CD1c-positive myeloid dendritic cell (primary cell): ENCODE measurements around the gene DDX39A.

Experiments
- DNase-seq: peaks from one replicate; pipeline ENCODE4 v3.0.0-alpha.2; 2016; ENCODE audit errors: extremely low spot score

Gene DDX39A

GRCh38 chr19:14434543-14435319 lies 15.6 kb upstream of the DDX39A start:
- DNase-seq = peak; percentile 51

- no peak for DNase-seq
Observed at GRCh38 chr19:14433554-14434501, 14.7 kb upstream of the DDX39A start.

GRCh38 chr19:14432791-14433553 lies 13.8 kb upstream of the DDX39A start, which contains the start of gene PKN1:
TSS of gene PKN1 (plus strand) at chr19:14433306. CDS start at chr19:14433522, 216 bp downstream.
- DNase-seq = peak; percentile 49

DNA sequence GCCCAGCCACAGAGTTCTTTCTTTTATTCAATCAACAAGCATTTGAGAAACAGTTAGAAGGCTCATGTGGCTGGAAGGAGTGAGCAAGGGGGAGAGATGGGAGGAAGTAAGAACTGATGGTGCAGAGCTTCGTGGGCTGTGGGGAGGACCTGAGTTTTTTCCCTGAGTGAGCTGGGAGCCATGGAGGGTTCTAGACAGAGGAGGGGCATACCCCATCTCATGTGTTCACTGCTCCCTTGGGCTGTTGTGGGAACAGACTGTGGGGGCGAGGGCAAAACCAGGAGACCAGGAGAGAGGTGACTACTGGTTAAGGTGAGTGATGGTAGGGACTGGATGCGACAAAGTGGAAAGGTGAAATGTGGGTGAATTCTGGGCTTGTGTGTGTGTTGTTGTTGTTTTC lies 11.6 kb upstream of the DDX39A start:
- no peak for DNase-seq

- no peak for DNase-seq
Observed at GRCh38 chr19:14428882-14429416, 9.8 kb upstream of the DDX39A start.

DNA sequence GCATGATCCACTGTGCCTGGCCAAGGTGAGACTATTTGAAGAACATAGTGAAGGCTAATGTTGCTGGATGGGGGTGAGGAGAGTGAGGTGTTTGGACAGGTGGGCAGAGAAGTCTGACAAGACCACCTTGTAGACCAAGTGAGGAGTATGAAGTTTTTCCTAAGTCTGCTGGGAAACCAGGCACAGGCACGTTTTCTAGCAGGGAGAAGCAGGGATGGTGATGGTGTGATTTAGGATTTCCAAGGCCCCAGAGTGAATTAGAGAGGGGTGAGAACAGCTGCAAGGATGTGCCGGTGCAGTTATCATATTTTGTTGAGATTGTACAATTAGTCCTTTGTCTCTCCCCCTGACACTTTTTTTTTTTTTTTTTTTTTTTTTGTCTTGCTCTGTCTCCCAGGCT lies 8.3 kb upstream of the DDX39A start:
- DNase-seq = no peak

- DNase-seq = no peak
Observed at GRCh38 chr19:14425696-14426138, 6.6 kb upstream of the DDX39A start.

GRCh38 chr19:14418856-14419105 lies 360 bp downstream of the DDX39A start:
- no peak for DNase-seq

- DNase-seq = peak; percentile 69
Observed at GRCh38 chr19:14416817-14417231, 2.3 kb downstream of the DDX39A start.

DNA sequence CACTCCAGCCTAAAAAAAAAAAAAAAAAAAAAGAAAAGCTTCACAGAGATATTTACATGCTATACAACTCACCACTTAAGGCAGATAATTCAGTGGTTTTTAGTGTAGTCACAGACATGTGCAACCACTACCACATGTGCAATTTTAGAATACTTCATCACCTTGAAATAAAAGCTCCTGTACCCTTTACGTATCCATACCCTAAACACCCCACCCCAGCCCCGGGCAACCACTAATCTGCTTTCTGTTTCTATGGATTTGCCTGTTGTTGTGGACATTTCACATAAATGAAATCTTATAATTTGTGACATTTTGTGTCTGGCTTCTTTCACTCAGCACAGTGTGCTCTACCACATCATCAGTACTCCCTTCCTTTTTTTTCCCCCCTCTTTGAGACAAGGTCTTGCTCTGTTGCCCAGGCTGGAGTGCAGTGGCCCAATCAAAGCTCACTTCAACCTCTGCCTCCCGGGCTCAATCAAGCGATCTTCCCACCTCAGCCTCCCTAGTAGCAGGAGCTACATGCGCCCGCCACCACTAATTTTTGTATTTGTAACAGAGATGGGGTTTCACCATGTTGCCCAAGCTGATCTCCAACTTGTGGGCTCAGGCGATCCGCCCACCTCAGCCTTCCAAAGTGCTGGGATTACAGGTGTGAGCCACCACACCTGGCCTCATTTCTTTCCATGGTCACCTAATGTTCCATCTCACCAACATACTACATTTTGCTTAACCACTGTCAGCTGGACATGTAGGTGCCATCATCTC lies 4.0 kb downstream of the DDX39A start:
- no peak for DNase-seq

- DNase-seq = no peak
Observed at GRCh38 chr19:14413693-14414181, 5.4 kb downstream of the DDX39A start.

- DNase-seq = no peak
Observed at GRCh38 chr19:14412996-14413692, 6.0 kb downstream of the DDX39A start.

DNA sequence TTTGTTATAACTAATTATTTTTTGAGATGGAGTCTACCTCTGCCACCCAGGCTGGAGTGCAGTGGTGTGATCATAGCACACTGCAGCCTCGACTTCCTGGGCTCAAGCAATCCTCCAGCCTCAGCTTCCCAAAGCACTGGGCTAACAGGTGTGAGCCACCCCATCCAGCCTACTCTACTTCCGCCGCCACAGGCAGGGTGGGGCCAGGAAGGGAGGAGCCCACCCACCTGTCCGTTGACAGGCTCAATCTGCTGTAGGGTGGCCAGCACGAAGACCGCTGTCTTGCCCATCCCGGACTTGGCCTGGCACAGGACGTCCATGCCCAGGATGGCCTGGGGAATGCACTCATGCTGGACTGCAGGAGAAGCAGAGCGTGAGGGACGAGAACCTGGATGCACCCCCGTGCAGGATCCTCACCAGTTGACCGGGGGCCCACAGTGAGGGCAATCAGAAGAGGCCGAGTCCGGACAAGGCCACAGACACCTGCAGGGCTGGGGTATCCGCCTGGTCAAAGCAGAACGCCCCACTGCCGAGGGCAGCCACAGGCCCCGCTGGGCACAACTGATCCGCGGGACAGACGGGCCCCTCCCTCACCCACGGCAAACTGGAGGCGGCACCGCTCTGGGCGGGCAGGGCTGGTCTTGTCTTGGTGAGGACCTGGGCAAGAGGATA lies 6.7 kb downstream of the DDX39A start:
- no peak for DNase-seq

DNA sequence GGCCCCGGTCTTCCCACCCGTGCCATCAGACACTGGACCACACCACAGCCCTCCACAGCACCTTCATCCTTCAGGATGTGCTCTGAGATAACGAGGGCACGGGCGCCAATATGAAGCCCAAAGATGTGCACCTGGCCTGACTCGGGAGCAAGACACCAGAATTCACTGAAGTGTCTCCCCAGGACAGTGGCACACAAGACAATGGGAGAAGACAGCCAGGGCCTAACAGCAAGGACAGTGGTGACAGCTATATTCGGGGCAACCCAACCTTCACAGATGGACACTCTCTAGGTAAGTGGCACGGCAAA lies 7.2 kb downstream of the DDX39A start:
- no peak for DNase-seq

DNA sequence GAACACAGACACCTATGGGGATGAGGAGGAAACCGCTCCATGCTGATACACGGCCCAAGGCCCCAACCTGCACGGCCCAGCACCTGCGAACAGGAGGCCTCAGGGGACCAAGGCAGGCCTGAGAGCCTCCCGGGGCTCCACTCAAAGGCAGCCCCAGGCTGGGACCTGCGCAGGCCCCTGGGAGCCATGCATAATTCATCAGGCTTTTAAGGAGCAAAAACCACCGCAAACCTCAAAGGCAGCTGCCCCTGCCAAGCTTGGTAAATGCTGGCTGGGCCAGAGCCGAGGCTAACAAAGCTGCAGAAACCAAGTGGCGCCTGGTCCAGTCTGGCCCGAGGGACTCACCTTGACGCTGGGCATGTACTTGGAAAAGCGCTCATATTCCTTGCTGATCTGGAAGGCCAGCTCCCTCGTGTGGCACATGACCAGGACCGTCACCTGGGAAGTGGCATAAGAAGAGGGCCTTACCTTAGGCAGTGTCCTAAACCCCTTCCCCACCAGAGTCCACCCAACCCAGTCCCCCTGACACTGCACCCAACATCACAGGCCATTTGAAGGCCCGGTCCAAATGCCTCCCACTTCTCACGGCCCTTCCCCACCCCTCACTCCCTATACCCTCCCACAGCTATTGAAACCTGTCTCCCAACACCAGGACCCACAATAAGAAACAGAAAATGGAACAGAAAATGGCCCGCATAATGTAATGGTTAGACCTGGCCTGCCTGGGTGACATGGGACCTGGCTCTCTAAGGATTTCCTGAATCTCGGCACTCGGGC lies 7.8 kb downstream of the DDX39A start:
- no peak for DNase-seq

GRCh38 chr19:14410091-14411051 lies 8.8 kb downstream of the DDX39A start:
- no peak for DNase-seq

DNA sequence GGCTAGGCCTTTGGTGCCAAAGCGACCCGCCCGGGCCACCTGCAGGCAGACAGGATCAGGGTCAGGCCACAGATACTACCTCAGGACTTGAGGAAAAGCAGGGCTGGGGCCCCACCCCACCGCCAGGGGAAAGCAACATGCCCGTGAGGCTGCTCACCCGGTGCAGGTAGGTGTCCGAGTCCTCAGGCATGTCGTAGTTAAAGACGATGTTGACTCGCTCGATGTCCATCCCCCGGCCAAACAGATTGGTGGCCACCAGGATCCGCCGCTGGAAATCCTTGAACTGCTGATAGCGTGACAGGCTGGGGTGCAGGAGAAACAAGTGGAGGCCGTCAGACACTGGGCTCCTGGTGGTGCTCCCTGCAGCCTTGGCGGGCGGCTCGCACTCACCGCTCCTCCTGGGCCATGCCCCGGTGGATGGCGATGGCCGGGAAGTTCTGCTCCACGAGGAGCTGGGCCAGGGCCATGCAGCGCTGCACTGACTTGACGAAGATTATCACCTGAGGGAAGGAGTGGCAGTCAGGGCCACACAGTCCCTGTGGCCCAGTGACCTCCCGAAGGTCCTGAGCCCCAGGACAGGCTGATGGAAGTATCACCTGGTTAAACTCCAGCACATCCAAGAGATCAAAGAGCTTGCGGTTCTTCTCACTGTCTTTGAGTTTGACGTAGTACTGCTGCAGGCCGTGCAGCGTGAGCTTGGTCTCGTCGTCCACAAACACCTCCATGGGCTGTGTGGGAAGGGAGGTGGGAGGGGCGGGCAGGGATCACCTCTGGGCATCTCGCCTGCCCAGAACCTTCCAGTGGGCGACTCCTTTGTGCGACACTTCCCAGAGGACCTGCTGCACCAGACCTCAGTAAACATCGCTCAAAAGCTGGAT lies 9.8 kb downstream of the DDX39A start:
- no peak for DNase-seq
